Epithelial cell of proximal tubule (primary cell): Measurements from ENCODE around the gene KRTAP20-3. TPM values are rescaled to one million over a fixed set of nuclear protein-coding genes. Genes with fewer than 3 reads are reported as not detected.

Experiments used
- DNase-seq: peaks from one replicate; pipeline ENCODE4 v3.0.0-alpha.2; 2011; ENCODE audit warnings: low read depth
- H3K4me3 ChIP-seq: 2 replicates; pipeline ENCODE4 v1.5.1; 2011; ENCODE audit warnings: low read depth, mild to moderate bottlenecking, low read length
- CTCF ChIP-seq: conservative IDR thresholded peaks from 2 replicates; pipeline ENCODE4 v1.5.1; 2012; ENCODE audit warnings: low read depth, mild to moderate bottlenecking, low read length
- total RNA-seq: library from RNA; depleted of rRNA; stranded (reverse); fragments of >200 nt; gene quantifications from 2 replicates; pipeline ENCODE4 v1.2.3, GENCODE V29; 2015

KRTAP20-3 gene
- total RNA-seq, 1 donor from 2014 or later = not detected

GRCh38 chr21:30676737-30677136 lies 34.1 kb downstream of the KRTAP20-3 start:
- TF ChIP-seq CTCF = no peak
- H3K4me3 ChIP-seq = no peak overlapping the region
- DNase-seq = no peak

- TF ChIP-seq CTCF = no peak
- no peak for DNase-seq
- no peak overlapping the region for H3K4me3 ChIP-seq
These were observed 37.9 kb downstream of the KRTAP20-3 start for GRCh38 chr21:30680586-30680985.

- TF ChIP-seq CTCF = no peak
- H3K4me3 ChIP-seq = no peak overlapping the region
- no peak for DNase-seq
These were observed 41.8 kb downstream of the KRTAP20-3 start for GRCh38 chr21:30684506-30684905.

- H3K4me3 ChIP-seq = no peak overlapping the region
- DNase-seq = no peak
- TF ChIP-seq CTCF = no peak
These were observed 47.2 kb downstream of the KRTAP20-3 start for GRCh38 chr21:30689822-30690221.

Other genes starting within 250 kb of the KRTAP20-3 start
- gene KRTAP13-1, start 246.8 kb upstream of the KRTAP20-3 start, total RNA-seq = not detected in 2 replicates
- not detected in 2 replicates for gene KRTAP13-3, start 216.9 kb upstream of the KRTAP20-3 start, total RNA-seq
- gene KRTAP13-4, start 212.6 kb upstream of the KRTAP20-3 start, total RNA-seq = not detected in 2 replicates
- gene KRTAP15-1, start 202.6 kb upstream of the KRTAP20-3 start, total RNA-seq = not detected in 2 replicates
- gene KRTAP19-1, start 162.5 kb upstream of the KRTAP20-3 start, total RNA-seq = not detected in 2 replicates
- gene KRTAP19-2, start 155.4 kb upstream of the KRTAP20-3 start, total RNA-seq = not detected in 2 replicates
- gene KRTAP19-3, start 150.9 kb upstream of the KRTAP20-3 start, total RNA-seq = not detected in 2 replicates
- not detected in 2 replicates for gene KRTAP19-4, start 145.7 kb upstream of the KRTAP20-3 start, total RNA-seq
- not detected in 2 replicates for gene KRTAP19-5, start 140.7 kb upstream of the KRTAP20-3 start, total RNA-seq
- gene KRTAP19-6, start 101.0 kb upstream of the KRTAP20-3 start, total RNA-seq = not detected in 2 replicates
- gene KRTAP19-7, start 81.5 kb upstream of the KRTAP20-3 start, total RNA-seq = not detected in 2 replicates
- not detected in 2 replicates for gene KRTAP22-2, start 52.5 kb upstream of the KRTAP20-3 start, total RNA-seq
- gene KRTAP6-3, start 50.4 kb upstream of the KRTAP20-3 start, total RNA-seq = not detected in 2 replicates
- gene KRTAP6-2, start 44.0 kb upstream of the KRTAP20-3 start, total RNA-seq = not detected in 2 replicates
- not detected in 2 replicates for gene KRTAP22-1, start 41.8 kb upstream of the KRTAP20-3 start, total RNA-seq
- not detected in 2 replicates for gene KRTAP6-1, start 28.9 kb upstream of the KRTAP20-3 start, total RNA-seq
- gene KRTAP20-1, start 26.4 kb upstream of the KRTAP20-3 start, total RNA-seq = not detected in 2 replicates
- not detected in 2 replicates for gene KRTAP20-4, start 22.2 kb upstream of the KRTAP20-3 start, total RNA-seq
- gene KRTAP20-2, start 7.7 kb upstream of the KRTAP20-3 start, total RNA-seq = not detected in 2 replicates
- gene KRTAP21-3, start 75.9 kb downstream of the KRTAP20-3 start, total RNA-seq = not detected in 2 replicates
- not detected in 2 replicates for gene KRTAP21-2, start 104.4 kb downstream of the KRTAP20-3 start, total RNA-seq
- gene KRTAP21-1, start 112.6 kb downstream of the KRTAP20-3 start, total RNA-seq = not detected in 2 replicates
- not detected in 2 replicates for gene KRTAP8-1, start 170.4 kb downstream of the KRTAP20-3 start, total RNA-seq
- not detected in 2 replicates for gene KRTAP7-1, start 186.9 kb downstream of the KRTAP20-3 start, total RNA-seq
- not detected in 2 replicates for gene KRTAP11-1, start 238.7 kb downstream of the KRTAP20-3 start, total RNA-seq